Thyroid gland (tissue), 4 donors: ENCODE results near the gene MAP3K7. TPM values are rescaled to one million over a fixed set of nuclear protein-coding genes. Genes with fewer than 3 reads are reported as not detected.

Source experiments
- DNase-seq, 2 donors: peaks; one replicate each; pipeline ENCODE4 v3.0.0-alpha.2; 2019
- H3K27ac ChIP-seq, 3 donors: fragments of 200-600 bp; sonication (generic); 1 replicate in 2 of 3; 2 replicates in 1 of 3; pipeline ENCODE4 v1.5.1; 2016 to 2019; ENCODE audit warnings: mild to moderate bottlenecking in 1 of 3, moderate library complexity in 1 of 3
- H3K27me3 ChIP-seq: fragments of 200-600 bp; sonication (generic); one replicate; pipeline ENCODE4 v1.5.1; 2019
- H3K36me3 ChIP-seq, 2 donors: fragments of 200-600 bp; sonication (generic); one replicate each; pipeline ENCODE4 v1.5.1; 2016 to 2019
- H3K4me1 ChIP-seq, 2 donors: fragments of 200-600 bp; sonication (generic); one replicate each; pipeline ENCODE4 v1.5.1; 2017 to 2019
- H3K4me3 ChIP-seq, 3 donors: fragments of 200-600 bp; sonication (generic); replicated peaks in 1 of 3; 1 replicate in 2 of 3; 2 replicates in 1 of 3; pipeline ENCODE4 v1.5.1; 2016; ENCODE audit warnings: mild to moderate bottlenecking in 1 of 3
- H3K9me3 ChIP-seq: fragments of 200-600 bp; sonication (generic); one replicate; pipeline ENCODE4 v1.5.1; 2017
- POLR2A ChIP-seq, 2 donors: fragments of 450-650 bp; IDR thresholded peaks; one replicate each; pipeline ENCODE4 v1.6.1; 2017; ENCODE audit warnings: antibody characterized with exemption in 2 of 2, mild to moderate bottlenecking in 2 of 2, moderate library complexity in 1 of 2
- WGBS, 2 donors: methylation state at CpG; one replicate each; pipeline ENCODE4 v1.1.5; 2017; 5-methylcytosine and 5-hydroxymethylcytosine counted together
- intact Hi-C: fragments of 100-400 bp; cut with DNase I; formaldehyde crosslinking; loops from one replicate; pipeline ENCODE4 v1.15.1; 2023
- total RNA-seq, 4 donors: library from RNA; depleted of rRNA; stranded (reverse); fragments of >200 nt; gene quantifications; one replicate each; pipeline ENCODE4 v1.2.3, GENCODE V29; 2016
- TF ChIP-seq, protein P1 (sequence below), 6 experiments: fragments of 200-600 bp in 3 of 6; fragments of 450-650 bp in 3 of 6; sonication (generic) in 3 of 6; IDR thresholded peaks; one replicate each; pipeline ENCODE4 v1.5.1; 2016 to 2019; ENCODE audit warnings: antibody characterized with exemption in 6 of 6, mild to moderate bottlenecking in 2 of 6, inconsistent platforms in 1 of 6, moderate library complexity in 1 of 6

MAP3K7 gene
- total RNA-seq, 4 donors from 2014 or later = 31.5 to 50.3 (median 33.6) TPM

DNA sequence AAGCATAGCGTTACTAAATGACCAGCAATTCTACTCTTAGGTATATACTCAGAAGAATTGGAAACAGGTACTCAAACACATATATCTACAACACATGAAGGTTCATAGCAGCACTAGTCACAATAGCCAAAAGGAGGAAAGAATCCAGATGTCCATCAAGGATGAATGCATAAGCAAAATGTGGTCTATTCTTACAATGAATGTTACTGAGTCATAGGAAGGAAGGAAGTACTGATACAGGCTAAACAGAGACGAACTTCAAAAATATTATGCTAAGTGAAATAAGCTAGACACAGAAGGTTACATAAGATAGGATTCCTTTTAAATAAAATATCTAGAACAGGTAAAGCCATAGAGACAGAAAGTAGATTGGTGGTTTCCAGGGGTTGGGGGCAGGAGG is 93.5 kb downstream of the MAP3K7 start:
- H3K4me3 ChIP-seq = no peak overlapping the region
- intact Hi-C loops = no loop called here
- WGBS, 2 donors = 80 to 81% methylated on average over 2 of the region's 2 CpGs
- no peaks in the 10 kb centered on the region for H3K27me3 ChIP-seq
- no peaks in the 10 kb centered on the region for H3K36me3 ChIP-seq
- no peak overlapping the region for H3K27ac ChIP-seq
- TF ChIP-seq, protein P1, sequence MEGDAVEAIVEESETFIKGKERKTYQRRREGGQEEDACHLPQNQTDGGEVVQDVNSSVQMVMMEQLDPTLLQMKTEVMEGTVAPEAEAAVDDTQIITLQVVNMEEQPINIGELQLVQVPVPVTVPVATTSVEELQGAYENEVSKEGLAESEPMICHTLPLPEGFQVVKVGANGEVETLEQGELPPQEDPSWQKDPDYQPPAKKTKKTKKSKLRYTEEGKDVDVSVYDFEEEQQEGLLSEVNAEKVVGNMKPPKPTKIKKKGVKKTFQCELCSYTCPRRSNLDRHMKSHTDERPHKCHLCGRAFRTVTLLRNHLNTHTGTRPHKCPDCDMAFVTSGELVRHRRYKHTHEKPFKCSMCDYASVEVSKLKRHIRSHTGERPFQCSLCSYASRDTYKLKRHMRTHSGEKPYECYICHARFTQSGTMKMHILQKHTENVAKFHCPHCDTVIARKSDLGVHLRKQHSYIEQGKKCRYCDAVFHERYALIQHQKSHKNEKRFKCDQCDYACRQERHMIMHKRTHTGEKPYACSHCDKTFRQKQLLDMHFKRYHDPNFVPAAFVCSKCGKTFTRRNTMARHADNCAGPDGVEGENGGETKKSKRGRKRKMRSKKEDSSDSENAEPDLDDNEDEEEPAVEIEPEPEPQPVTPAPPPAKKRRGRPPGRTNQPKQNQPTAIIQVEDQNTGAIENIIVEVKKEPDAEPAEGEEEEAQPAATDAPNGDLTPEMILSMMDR (IDR thresholded peaks at IDR 0.05) = no peak
- no peak for TF ChIP-seq POLR2A (IDR thresholded peaks at IDR 0.05)
- no peaks in the 10 kb centered on the region for H3K4me1 ChIP-seq
- no peaks in the 10 kb centered on the region for H3K9me3 ChIP-seq
- no peak for DNase-seq

DNA sequence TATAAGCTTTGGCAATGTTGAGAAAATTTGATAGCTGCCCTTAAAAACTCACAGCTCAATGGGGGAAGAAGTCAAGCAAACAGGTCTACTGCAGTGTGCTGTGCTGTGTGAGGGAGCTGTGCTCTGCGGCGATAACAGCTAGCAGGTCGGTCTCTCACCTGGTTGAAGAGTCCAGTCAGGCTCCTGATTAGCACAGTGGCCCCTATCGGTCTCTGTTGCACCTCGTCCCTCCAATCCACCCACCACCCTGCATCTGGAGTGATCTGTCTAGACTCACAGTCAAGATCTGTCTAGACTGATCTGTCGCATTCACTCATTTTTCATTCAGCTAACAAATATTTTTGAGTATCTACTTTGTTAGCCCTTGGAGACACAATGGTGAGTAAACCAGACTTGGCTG is 94.1 kb downstream of the MAP3K7 start:
- Histone ChIP-seq H3K4me3 (no peak overlapping the region), H3K36me3 (no peaks in the 10 kb centered on the region), H3K9me3 (no peaks in the 10 kb centered on the region), H3K4me1 (no peaks in the 10 kb centered on the region), H3K27me3 (no peaks in the 10 kb centered on the region), H3K27ac (no peak overlapping the region)
- intact Hi-C loops = no loop called here
- 90 to 93% methylated on average over 6 of the region's 6 CpGs for WGBS, 2 donors
- DNase-seq = no peak
- TF ChIP-seq POLR2A (IDR thresholded peaks at IDR 0.05) = no peak
- TF ChIP-seq, protein P1 (IDR thresholded peaks at IDR 0.05) = no peak

DNA sequence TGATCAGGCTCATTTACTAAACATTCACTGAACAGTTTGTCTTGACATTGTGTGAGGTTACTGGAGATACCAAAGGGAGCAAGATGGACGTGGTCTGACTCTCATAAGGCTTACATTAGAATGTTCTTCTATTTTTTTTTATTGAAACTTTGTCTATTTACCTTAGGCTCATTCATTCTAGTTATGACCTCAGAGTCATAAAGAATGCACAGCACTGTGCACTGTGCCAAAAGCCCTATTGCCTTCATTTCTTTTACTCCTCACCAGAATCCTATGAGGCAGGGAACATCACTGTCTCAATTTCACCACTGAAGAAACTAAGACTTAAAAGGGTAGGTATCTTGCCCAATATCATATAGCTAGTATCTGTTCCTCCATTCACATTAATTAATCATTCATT is 94.5 kb downstream of the MAP3K7 start:
- no peak overlapping the region for H3K4me3 ChIP-seq

DNA sequence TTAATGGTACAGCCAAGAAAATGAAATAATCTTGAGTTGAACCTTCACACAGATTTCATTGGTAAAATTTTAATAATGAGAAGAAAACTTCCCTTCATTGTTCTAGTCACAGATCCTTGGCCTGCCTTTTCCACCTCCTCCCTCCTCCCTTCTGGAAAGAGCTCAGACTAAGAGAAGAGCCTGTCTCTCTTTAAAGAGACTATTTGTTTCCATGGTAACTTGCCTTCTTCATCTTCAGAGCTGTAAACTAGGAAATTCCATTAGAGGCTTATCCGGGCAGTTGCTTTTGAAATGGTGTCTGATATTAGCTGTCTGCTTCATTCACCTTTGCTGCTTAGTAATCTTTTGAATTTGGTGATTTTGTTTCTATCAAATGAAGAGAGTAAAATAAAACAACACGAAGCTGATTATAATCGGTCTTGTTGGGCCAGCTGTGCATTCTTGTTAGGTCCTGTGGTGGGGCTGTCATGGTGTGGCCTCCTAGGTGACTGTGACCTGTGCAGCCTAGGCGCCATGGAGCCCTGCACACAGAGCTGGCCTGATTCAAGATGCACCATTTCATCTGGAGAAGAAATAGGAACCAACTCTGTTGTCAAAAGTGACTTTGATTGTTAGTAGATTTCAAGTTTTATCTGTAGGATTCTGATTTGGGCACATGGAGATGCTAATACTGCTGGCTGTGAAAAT is 96.7 kb downstream of the MAP3K7 start:
- Histone ChIP-seq H3K27me3 (no peaks in the 10 kb centered on the region), H3K4me3 (no peak overlapping the region), H3K4me1 (no peaks in the 10 kb centered on the region), H3K27ac (no peak overlapping the region), H3K36me3 (no peaks in the 10 kb centered on the region), H3K9me3 (no peaks in the 10 kb centered on the region)
- TF ChIP-seq, protein P1 (IDR thresholded peaks at IDR 0.05) = no peak
- no peak for TF ChIP-seq POLR2A (IDR thresholded peaks at IDR 0.05)
- 60 to 73% methylated on average over 4 of the region's 4 CpGs for WGBS, 2 donors
- intact Hi-C loops = no loop called here
- no peak for DNase-seq

More for the DNA sequence above, 94.5 kb downstream of the MAP3K7 start:
- no peaks in the 10 kb centered on the region for H3K4me1 ChIP-seq
- WGBS, 2 donors = 73 to 88% methylated on average over 1 of the region's 1 CpG
- no peaks in the 10 kb centered on the region for H3K27me3 ChIP-seq
- H3K36me3 ChIP-seq = no peaks in the 10 kb centered on the region
- H3K27ac ChIP-seq = no peak overlapping the region
- DNase-seq = no peak
- no peak for TF ChIP-seq POLR2A (IDR thresholded peaks at IDR 0.05)
- TF ChIP-seq, protein P1 (IDR thresholded peaks at IDR 0.05) = no peak
- no peaks in the 10 kb centered on the region for H3K9me3 ChIP-seq
- intact Hi-C loops = no loop called here

DNA sequence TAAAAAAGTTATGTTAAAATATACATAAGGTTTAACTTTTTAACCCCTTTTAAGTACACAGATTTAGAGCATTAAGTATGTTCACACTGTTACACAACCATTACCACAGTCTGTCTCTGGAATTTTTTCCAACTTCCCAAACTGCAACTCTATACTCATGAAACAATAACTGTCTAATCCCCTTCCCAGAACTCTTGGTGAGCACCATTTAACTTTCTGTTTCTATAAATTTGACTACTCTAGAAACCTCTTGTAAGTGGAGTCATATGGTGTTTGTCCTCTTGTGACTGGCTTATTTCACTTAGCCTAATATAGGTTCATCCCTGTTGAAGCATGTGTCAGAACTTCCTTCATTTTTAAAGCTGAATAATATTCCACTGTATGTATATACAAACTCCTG is 98.1 kb downstream of the MAP3K7 start:
- no peak for TF ChIP-seq POLR2A (IDR thresholded peaks at IDR 0.05)
- TF ChIP-seq, protein P1 (IDR thresholded peaks at IDR 0.05) = no peak
- intact Hi-C loops = no loop called here

More for the DNA sequence above, 98.1 kb downstream of the MAP3K7 start:
- no peak overlapping the region for H3K4me3 ChIP-seq
- H3K27me3 ChIP-seq = no peaks in the 10 kb centered on the region
- DNase-seq = no peak
- no peaks in the 10 kb centered on the region for H3K4me1 ChIP-seq
- H3K9me3 ChIP-seq = no peaks in the 10 kb centered on the region
- H3K36me3 ChIP-seq = no peaks in the 10 kb centered on the region
- no peak overlapping the region for H3K27ac ChIP-seq
